LNCAP (cell line): ENCODE data around the gene CRKL.

Experiments
- CTCF ChIP-seq: fragments of 450-650 bp; IDR thresholded peaks from 2 replicates; pipeline ENCODE4 v1.5.1; 2017; ENCODE audit warnings: mild to moderate bottlenecking

The CRKL gene

GRCh38 chr22:20990184-20991180 lies 73.3 kb downstream of the CRKL start:
- TF ChIP-seq CTCF = no peak

GRCh38 chr22:20991252-20992055 lies 74.2 kb downstream of the CRKL start:
- no peak for TF ChIP-seq CTCF

GRCh38 chr22:20992056-20992442 lies 74.8 kb downstream of the CRKL start:
- no peak for TF ChIP-seq CTCF

- no peak for TF ChIP-seq CTCF
These were observed 75.5 kb downstream of the CRKL start for GRCh38 chr22:20992456-20993303.

- no peak for TF ChIP-seq CTCF
These were observed 76.3 kb downstream of the CRKL start for GRCh38 chr22:20993304-20994127.

- no peak for TF ChIP-seq CTCF
These were observed 77.1 kb downstream of the CRKL start for GRCh38 chr22:20994128-20994901.
